ENCODE measurements around the gene CDS2.

The CDS2 gene

DNA sequence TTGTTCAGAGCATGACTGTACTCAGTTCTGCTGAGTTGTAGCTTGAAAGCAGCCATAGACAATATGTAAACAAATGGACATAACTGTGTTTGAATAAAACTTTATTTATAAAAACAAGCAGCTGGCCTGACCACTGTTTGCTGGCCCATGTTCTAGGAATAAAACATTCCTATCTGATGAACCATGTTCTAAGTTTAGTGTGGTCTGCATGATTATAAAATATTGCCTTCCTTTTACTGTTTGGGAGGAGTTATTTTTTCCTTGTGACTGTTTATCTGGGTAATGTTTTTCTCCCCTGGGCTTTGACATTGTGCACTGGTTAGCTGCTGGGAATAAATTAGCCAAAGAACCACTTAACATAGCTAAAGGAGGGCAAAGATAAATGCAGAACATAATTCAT, 55.1 kb downstream of the CDS2 start:
- DNase-seq (ENCODE audit: low spot score), result no peak

DNA sequence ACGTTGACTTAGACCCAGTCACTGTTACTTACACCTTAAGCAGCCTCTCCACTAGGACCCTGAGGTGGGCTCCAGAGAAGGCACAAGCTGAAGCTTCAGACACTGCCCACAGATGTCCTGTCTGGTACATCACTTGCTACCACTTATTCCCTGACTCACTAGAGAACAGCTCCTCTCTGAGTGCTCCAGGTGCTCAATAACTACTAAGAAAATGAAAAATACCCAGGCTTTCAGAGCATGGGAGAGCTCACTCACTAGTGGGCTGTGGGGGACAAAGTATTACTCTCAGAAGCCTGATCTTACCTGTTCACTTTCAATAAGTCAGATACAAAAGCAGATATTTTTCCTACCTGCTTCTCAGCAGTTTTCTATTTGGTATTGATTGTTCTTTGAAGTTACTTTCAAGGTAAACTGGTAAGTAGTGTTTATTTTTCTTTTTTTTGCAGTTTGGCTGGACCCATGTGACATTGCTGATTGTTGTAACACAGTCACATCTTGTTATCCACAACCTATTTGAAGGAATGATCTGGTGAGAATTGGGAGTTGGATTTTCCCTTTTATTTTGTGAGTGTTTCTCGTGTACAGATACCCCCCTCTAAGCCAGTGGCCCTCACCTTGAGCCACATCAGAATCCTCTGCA, 55.9 kb downstream of the CDS2 start:
- DNase-seq (ENCODE audit: low spot score), result no peak

DNA sequence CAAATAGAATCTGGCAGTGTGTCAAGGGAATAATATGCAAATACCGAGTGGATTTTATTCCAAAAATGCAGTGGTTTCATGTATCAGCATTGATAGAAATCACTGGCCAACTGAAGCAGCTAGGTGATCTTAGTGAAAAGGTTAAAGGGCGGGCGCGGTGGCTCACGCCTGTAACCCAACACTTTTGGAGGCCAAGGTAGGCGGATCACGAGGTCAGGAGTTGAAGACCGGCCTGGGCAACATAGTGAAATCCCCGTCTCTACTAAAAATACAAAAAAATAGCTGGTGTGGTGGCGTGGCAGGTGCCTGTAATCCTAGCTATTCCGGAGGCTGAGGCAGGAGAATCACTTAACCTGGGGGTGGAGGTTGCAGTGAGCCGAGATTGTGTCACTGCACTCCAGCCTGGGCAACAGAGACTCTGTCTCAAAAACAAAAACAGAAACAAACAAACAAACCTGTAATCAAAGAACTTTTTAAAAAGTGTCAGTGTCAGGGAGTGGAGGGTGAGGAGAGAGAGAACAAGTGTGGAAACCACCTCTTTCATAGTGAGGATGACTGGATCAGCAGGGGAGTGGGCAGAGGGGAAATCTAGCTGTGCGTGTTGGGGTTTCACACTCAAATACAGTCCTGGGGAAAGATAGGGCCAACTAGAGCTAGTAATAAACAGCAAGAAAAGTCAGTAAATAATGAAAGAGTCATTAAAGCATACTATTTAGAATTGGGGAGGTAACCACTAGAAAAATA, 57.1 kb downstream of the CDS2 start:
- no peak for DNase-seq (ENCODE audit: low spot score)

DNA sequence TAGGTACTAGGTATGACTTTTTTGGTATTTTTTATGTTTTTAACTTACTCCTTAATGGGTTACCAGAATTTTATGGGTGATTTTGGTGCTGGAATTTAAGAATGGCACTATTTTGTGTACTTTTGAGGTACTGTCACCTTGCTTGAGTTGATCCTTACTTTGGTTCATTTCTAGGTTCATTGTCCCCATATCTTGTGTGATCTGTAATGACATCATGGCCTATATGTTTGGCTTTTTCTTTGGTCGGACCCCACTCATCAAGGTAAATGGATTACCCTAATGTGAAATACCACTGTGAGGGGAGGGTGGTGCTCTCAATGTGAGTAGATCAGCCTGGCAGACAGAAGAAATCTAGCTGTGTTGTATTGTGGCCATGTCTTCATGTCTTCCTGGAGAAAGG, 57.9 kb downstream of the CDS2 start:
- no peak for DNase-seq (ENCODE audit: low spot score)

DNA sequence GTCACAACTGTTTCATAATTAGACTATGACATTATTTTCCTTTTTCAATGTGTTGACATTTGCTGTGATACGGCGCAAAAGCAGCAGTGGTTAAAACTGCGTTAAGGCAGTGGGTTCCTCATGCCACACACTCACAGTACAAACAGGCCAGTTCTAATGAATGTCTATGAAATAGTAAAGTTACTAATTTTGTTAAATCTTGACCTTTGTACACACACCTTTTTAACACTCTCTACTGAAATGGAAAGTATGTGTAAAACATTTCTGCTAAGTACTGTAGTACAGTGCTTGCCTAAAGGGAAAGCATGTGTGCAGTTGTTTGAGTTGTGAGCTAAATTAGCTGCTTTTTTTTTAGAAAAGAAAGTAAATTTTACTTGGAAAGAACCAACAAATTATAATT, 60.3 kb downstream of the CDS2 start:
- no peak for DNase-seq (ENCODE audit: low spot score)

DNA sequence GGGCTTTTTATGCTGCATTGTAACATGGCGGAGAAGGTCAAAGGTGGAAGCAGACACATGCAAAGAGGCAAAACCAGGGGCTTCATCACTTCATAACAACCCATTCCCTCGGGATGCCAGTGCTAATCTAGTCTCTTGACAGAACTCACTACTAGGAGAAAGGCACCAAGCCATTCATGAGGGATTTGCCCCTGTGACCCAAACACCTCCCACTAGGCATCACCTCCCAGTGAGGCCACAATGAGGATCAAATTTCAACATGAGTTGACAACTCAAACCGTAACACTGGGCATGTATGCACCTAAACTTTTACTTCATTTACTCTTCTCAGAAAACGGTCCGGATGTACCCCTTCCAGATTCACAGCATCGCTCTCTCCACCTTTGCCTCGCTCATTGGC, 61.9 kb downstream of the CDS2 start:
- DNase-seq (ENCODE audit: low spot score), result no peak

DNA sequence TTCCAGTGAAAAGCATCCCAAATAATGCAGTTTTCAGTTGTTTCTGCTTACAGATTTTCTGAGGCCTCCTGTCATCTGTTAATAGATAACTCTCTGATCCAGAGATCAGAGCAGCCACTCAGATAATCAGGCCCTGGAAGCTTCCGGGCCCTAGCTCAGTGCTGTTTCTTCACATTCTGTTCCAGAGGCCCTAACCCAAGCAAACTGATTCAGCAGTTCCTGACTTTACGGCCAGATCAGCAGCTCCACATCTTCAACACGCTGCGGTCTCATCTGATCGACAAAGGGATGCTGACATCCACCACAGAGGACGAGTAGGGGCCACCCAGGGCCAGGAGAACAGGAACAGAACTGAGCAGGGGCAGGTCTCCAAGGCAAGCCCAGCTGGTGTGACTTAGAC, 63.1 kb downstream of the CDS2 start:
- no peak for DNase-seq (ENCODE audit: low spot score)

DNA sequence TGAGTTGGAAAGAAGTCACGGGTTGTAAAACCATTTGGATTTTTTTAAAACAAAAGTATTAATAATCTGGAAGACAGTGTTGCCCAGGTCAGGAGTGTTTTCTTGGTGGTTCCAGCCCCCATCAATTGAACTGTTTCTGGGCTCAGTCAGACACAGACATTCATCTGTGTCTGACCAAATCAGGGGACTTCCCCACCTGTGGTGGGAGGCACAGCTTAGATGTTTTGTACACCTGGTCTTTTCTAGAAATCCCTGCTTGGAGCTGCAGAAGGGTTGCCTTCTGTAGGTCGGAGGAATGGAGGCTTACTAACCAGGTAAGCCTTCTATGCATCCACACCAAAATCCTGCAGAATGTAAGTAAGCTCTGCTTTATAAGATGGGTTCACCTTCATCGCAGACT, 63.6 kb downstream of the CDS2 start:
- no peak for DNase-seq (ENCODE audit: low spot score)

DNA sequence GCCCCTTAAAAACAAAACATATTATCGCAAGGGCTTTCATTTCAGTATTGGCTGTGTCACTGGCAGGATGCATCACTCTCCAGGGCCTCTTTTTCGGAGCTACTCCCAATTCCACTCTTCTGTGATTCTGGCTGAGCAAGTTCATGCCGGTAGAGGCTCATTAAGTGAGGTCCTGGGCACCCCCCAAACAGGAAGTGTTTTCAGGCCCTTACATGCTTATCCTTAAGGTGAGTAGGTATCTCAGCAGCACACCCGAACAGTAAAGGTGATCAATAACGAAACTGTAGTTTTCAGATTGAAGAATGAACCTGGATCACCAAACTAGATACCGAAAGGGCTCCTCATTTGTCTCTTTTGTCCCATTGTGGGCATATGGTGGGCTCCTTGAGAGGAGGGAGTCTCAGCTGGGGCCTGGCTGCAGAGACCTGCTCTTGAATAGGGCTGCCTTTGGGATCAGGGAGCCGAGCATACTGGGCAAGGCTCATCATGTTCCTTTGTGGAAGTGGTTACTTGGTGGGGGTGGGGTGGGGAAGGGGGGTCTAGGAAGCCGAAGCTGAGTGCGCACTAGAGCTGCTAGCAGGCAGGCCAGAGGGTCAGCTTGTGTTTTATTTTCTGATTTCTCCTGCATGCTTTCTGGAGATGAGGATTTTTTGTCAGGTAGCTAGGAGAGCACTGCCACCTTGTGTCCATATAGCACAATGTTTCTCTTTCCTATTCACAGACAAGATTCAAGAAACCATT, 65.2 kb downstream of the CDS2 start:
- peak; percentile 56 for DNase-seq (ENCODE audit: low spot score)

DNA sequence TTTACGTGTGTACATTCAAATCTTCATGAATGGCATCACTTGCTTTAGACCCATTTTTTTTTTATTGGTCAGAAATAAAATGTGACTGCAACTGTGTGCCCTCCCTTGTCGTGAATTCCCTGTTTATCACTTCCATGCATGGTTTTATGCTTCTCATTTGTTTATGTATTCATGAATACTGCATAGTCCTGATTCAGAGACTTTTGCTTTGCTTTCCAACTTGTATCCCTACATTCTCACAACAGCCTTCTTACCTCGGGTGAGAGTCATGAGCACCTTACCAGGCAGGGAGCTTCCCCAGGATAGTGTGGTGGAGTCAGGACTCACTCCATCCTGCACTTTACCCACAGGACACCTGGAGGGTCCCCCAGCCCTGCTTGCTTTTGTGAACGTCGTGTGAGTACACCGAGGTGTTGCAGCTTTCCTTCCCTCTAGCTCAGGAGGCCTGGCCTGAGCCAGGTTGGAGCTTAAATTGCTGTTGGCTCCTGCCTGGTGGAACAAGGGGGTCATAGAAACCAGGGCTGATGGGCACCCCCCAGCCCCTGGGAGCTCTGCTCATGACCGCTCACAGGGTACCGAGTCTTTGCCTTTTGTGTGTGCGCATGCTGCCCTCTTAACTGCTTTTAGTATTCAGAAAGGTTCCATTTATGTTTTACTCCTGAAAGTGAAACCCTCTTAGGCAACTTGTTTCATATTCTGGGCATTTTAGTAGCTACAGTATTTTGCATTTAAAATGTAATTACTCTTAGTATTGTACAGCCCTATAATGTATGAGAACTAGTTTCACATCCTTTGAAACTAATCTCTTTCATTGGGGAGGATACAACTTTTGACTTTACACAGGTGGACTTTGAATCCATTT, 66.0 kb downstream of the CDS2 start:
- no peak for DNase-seq (ENCODE audit: low spot score)

DNA sequence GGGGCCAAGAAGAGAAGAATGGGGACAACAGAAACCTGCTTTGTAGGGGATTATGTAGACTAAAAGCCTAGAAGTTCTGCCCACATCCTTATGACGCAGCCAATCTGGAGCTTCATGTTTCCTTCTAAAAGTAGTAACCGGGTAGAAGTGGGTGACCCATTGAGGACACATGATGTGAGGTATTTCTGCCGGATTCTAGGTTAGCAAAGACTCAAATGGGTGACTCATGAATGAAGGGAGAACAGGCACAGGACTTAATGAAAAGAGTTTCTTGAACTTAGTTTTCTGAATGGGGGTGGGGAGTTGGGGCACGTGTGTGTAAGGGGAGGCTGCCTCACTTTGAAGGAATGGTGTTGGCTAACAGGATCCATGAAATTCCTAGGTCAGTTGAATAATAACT, 68.8 kb downstream of the CDS2 start:
- DNase-seq (ENCODE audit: low spot score), result no peak

DNA sequence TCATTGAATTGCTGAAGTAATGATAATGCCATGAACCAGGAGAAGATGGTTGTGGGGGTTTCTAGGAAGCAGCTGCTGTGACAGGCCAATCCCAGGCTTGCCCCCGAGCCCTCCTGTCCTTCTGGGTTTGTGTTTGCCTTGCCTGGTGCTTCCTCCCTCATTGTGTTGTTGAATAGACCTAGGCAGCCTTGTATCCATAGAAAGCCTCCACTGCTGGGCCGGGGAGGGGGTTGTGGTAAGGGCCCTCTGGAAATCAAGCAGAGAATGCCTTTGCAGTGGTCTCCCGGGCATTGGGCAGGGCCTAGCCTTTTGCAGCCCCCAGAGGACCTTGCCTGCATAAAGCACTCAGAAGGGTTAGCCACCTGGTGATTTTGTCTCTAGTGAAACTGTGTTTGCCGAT, 69.3 kb downstream of the CDS2 start:
- no peak for DNase-seq (ENCODE audit: low spot score)

DNA sequence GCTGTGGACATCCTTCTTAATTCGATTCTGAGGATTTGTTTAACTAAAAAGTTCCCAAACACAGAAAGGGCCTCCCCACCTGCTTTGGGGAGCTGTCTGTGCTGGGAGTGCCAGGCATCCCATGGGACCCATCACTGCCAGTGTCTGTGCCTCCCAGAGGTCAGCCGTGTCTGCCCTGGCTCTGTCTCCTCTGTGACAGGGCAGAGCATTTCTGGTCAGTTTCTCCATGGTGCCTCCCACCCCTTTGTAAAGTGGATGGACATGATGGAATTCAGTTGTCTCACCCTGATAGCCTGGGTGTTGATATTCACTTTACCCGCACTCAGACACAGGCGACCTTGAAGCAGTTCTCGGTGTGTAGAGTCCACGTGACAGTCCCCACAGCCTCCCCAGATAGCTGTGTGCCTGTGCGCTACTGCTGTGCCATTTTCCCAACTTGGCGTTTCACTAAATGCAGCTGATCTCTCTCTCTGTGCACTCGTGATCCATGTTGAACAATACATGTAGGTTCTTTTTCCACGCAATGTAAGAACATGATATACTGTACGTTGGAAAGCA, 70.5 kb downstream of the CDS2 start:
- no peak for DNase-seq (ENCODE audit: low spot score)

DNA sequence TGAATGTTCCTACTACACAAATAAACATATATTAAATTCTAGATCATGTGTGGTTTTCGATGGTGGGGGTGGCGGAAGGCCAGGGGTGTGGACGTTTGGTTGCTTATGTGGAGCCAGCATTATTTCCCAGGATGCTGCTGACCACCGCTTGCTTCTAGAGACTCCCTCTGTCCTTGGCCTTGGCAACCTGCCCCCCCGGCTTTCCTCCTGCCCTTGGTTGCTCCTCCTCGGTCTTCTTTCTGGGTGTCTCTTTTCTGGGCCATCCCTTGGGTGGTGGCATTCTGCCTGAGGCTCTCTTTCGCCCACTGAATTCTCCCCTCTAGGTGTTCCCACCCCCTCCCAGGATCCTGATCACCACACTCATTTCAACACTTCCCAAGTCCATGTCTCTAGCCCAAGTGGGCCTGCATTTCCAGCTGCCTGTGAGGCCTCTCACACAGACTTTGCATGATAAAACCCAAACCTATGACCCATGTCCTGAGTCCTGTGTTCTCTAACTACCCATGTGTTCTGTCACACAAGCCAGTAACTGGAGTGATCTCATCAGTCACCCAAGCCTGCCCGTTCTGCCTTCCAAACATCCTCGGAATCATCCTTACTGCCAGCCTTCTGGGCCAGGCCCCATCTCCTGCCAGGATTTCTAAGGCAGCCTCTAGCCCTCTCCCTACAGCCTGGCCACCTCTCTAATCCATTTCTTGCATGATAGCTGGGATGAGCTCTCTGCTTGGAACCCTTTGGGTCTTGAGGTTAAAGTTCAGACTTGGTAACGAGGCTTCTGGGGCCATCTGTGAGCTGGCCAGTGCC, 71.2 kb downstream of the CDS2 start:
- DNase-seq (ENCODE audit: low spot score), result no peak

DNA sequence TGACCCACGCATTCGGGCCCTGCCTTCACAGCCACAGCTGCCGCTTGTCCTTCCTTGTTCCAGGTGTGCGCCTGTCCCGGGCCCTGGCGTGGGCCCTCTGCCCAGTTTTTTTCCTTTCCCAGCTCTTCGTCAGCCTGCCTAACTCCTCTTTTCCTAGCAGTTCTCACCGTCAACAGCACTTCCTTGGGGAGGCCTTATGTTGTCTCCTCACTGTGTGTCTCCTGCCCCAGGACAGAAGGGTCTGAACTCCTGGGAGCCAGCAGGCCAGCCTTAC, 71.8 kb downstream of the CDS2 start:
- DNase-seq (ENCODE audit: low spot score), result no peak

DNA sequence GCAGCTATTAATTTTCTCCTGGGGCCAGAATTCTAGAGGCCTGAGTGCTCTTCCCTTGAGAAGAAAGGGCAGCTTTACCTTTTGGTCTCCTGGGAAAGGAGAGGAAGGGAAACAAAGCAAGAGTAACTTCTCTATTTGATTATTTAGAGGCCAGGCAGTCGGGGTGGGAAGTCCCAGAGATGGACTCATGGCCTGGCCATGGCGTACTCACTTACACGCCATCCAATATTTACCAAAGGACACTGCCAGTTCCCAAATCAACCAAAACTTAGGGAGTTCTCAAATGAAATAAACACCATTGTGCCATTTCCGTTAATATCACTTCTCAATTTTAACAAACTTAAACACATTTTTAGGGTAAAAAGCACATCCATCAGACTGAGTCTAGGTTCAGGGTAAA, 76.6 kb downstream of the CDS2 start:
- no peak for DNase-seq (ENCODE audit: low spot score)

DNA sequence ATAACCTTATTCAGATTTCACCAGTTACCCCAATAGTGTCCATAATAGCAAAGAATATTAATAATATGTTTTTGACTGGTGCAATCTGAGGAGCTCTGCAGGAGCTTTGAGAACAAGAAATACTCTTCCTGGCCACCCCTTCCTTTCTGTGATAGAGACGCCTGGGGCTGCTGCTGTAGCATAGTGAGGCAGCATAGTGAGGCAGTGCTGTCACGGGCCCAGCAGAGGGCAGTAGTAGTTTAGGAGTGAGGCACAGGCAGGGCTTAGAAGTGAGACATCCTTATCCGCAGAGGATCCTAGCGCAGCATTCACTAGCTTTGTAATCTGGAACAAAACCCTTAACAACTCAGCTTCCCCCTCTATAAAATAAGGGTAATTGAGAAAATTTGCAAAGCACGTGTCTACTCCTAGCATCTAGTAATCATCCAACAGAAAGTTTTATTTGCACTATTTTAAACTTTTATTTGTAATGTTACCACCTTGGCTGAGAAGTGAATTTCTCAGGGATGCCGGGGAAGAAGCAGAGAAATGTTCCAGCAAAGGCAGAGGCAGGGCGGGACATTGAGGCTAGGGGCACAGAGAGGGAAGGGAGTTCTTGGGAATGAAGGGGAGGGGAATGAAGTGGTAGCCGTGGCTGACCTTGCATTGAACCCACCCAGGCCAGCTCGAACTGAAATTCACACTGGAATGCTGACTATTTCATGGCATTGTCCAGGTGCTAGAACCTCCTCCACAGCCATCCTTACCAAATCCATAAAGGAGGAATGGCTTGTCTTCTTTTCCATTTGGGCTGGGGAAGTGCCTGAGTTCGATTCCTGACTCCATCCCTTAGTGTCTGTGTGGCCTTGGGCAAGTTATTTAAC, 78.8 kb downstream of the CDS2 start:
- DNase-seq (ENCODE audit: low spot score), result peak; percentile 79

DNA sequence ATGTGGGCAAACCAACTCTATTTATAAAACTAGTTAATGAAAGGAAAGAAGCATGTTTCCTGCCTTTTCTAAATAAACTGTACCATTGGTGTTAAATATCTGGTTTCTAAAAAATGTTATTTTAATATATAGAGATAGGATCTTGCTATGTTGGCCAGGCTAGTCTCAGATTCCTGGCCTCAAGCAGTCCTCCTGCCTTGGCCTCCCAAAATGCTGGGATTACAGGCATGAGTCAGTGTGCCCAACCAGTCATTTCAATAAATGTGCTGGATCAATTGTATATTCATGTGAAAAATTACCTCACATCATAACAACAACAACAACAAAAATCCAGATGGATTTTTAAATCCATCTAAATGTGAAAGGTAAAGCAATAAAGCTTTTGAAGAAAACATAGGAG, 80.3 kb downstream of the CDS2 start:
- DNase-seq (ENCODE audit: low spot score), result no peak

DNA sequence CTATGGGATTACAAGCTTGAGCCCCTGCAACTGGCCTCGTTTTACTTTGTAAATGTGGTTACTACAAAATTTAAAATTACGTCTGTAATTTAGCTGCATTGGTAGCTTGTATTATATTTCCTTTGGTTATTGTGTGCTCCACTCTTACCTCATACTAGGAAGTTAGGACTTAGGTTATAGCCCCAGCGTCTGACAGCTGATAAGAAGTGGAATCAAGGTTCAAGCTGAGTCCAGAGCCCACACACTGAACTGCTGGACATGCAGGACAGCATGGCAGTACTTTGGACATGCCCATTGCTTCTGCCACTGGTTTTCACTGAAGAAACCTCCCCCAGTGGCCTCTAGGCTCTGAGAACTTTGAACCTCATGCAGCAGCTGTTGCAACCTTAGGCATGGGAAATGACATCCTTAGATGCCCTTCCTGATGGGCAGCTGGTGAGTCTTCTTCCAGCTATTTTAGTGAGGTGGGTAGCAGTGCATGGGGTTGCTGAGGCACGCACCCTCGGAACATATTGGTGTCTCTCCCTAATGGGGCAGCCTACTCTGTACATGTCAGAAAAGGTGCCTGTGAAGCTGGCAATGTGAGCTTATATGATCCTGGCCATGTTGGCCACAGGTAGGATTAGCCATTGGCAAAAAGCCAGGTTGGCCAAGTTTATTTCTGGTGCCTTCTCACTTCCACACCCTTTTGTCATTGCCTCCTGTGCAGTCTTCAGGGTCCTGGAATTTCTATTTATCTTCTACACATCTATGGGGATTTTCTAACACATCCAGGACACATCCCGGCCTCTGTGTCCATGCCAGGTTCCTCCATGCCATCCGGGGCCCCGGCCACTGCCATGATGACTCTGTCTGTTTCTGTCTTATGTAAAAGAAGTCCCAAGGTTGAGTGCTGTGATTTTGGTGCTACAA, 85.3 kb downstream of the CDS2 start:
- DNase-seq (ENCODE audit: low spot score), result peak; percentile 18

Measured in ecto neural progenitor cell (in vitro differentiated cells).